Kidney (tissue), 14 donors: ENCODE results near the gene GUCA2B. TPM values are rescaled to one million over a fixed set of nuclear protein-coding genes. Genes with fewer than 3 reads are reported as not detected.

Experiments used
- DNase-seq, 5 donors: peaks; one replicate each; pipeline ENCODE4 v3.0.0-alpha.2; 2013 to 2020
- FAIRE-seq: peaks from 2 replicates; lab custom pipeline; 2012; peaks lifted over from hg19 to GRCh38; lab: Jason Lieb, UNC
- H3K27ac ChIP-seq, 2 donors: one replicate each; pipeline ENCODE4 v1.7.0; 2013; ENCODE audit warnings: low read depth in 2 of 2, low read length in 2 of 2, inconsistent platforms in 1 of 2
- H3K27me3 ChIP-seq: one replicate; pipeline ENCODE4 v1.7.1; 2013; ENCODE audit warnings: low read length, inconsistent platforms; ENCODE audit not compliant: control insufficient read depth, insufficient read depth
- H3K36me3 ChIP-seq, 3 donors: one replicate each; pipeline versions ENCODE4 v1.7.0 to v1.7.1; 2013; ENCODE audit warnings: low read length in 3 of 3, control low read depth in 1 of 3, inconsistent platforms in 1 of 3; ENCODE audit not compliant: insufficient read depth in 3 of 3, control insufficient read depth in 2 of 3
- H3K4me1 ChIP-seq, 3 donors: one replicate each; pipeline versions ENCODE4 v1.7.0 to v1.7.1; 2013; ENCODE audit warnings: low read length in 3 of 3, inconsistent platforms in 1 of 3, low read depth in 1 of 3; ENCODE audit not compliant: control insufficient read depth in 2 of 3, insufficient read depth in 2 of 3
- H3K4me3 ChIP-seq, 3 donors: one replicate each; pipeline versions ENCODE4 v1.7.0 to v1.8.1; 2013; ENCODE audit warnings: low read length in 3 of 3, control low read depth in 1 of 3, inconsistent platforms in 1 of 3
- H3K9ac ChIP-seq, 3 donors: one replicate each; pipeline versions ENCODE4 v1.7.0 to v1.7.1; 2013; ENCODE audit warnings: low read length in 3 of 3, control low read depth in 1 of 3, inconsistent platforms in 1 of 3
- H3K9me3 ChIP-seq, 3 donors: one replicate each; pipeline versions ENCODE4 v1.7.0 to v1.7.1; 2013; ENCODE audit warnings: low read length in 3 of 3, control low read depth in 1 of 3, inconsistent platforms in 1 of 3; ENCODE audit not compliant: control insufficient read depth in 2 of 3, insufficient read depth in 1 of 3
- intact Hi-C: fragments of 100-400 bp; cut with DNase I; formaldehyde crosslinking; loops from one replicate; pipeline ENCODE4 v1.11.1; 2022
- polyA plus RNA-seq: library from polyadenylated mRNA; stranded (reverse); fragments of 350-450 nt; fragmentation: Illumina TruSeq; extraction: RNeasy Lipid Tissue Mini Kit (QIAGEN cat#74804); gene quantifications from one replicate; pipeline ENCODE4 v1.2.3, GENCODE V29; 2014; ENCODE audit warnings: low read depth, low replicate concordance; ENCODE audit not compliant: insufficient read depth
- total RNA-seq: library from RNA; stranded (reverse); fragmentation: NEBNext Ultra II Directional; extraction: Animal tissue kit (Norgen Biotek cat#: 25700); gene quantifications from one replicate; pipeline ENCODE4 v1.2.1, GENCODE V29; 2021
- TF ChIP-seq, protein P1 (sequence below): IDR thresholded peaks from 3 replicates; pipeline ENCODE4 v1.5.1; 2012; ENCODE audit warnings: mild to moderate bottlenecking, moderate library complexity, borderline replicate concordance; ENCODE audit not compliant: insufficient read depth; ENCODE audit errors: extremely low read depth
- donor health status: control.
- donor health status: control.
- donor health status: control.
- donor health status: control.
- donor health status: control.
- donor health status: DM: yes; HTN: yes; CAD: no.
- donor health status: Normal renal cell carcinoma (clear cell type).

Gene GUCA2B
- total and polyA plus RNA-seq, 2 donors from 2014 or later: not detected

DNA sequence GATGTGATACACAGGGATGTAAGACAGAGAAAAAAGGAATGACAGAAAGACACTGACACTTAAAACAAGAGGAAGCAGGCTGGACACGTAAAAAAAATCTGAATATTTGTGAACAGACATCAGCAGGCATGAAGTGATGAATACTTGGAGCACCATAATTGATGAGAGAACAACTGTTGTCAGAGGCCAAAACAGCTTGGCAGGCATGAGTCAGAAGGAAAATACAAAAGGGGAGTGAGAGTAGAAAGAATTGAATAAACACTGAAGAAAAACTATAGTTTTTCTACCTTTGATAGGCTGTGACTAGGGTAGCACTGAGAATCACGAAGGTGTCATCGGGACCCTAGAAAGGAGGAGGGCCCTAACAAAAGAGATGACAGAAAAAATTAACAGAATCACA, 32.9 kb downstream of the GUCA2B start:
- FAIRE-seq: no peak

DNA sequence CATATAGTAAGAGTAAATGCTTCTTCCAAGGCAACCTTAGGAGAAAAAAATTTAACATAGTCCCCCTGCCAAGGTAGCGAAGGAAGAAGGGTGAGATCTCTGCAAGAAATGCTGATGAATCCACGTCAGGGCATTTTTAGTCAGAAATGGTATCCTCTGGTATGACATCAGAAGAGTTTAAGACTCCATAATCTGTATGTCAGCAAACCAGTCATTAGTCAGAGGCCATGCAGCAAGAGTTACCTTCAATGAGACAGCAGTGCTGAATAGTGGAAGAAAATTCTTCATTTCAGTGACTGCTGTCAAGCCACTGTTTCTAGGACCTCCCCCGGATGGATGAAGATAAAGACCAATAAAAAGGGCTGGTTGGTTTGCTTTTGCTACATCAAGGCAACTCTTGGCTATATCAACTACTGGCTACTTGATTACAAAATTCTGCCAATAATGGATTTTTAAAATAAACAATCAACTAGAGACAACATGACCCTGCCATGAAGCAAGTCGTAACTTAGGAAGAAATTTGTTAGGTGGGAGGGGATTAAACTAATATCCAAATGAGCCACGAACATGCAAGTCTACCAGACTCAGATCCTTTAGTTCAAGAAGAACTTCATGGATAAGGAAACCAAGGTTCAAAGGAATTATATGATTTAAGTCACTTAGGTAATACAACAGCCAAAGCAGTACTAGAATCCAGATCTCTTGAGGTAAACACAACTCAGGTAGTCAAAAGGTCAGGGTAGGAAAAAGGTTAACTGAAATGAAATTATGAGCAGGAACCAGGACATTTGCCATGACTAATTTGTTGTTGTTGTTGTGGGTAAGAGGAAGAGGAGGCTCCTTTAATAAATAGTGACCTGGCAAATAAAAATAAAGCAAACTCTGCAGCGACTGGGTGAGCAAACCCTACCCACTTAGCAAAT, 37.0 kb downstream of the GUCA2B start:
- DNase-seq (no peak), FAIRE-seq (no peak)
- Histone ChIP-seq H3K27ac (no peak overlapping the region), H3K9ac (no peak overlapping the region), H3K9me3 (no peaks in the 10 kb centered on the region), H3K4me1 (peaks cover 0 to 2% (median 0%) of the 10 kb centered on the region in 3 donors), H3K36me3 (peaks cover 4 to 25% (median 9%) of the 10 kb centered on the region in 3 donors), H3K4me3 (no peak overlapping the region), H3K27me3 (no peaks in the 10 kb centered on the region)
- intact Hi-C loops: no loop called here
- TF ChIP-seq, protein P1, sequence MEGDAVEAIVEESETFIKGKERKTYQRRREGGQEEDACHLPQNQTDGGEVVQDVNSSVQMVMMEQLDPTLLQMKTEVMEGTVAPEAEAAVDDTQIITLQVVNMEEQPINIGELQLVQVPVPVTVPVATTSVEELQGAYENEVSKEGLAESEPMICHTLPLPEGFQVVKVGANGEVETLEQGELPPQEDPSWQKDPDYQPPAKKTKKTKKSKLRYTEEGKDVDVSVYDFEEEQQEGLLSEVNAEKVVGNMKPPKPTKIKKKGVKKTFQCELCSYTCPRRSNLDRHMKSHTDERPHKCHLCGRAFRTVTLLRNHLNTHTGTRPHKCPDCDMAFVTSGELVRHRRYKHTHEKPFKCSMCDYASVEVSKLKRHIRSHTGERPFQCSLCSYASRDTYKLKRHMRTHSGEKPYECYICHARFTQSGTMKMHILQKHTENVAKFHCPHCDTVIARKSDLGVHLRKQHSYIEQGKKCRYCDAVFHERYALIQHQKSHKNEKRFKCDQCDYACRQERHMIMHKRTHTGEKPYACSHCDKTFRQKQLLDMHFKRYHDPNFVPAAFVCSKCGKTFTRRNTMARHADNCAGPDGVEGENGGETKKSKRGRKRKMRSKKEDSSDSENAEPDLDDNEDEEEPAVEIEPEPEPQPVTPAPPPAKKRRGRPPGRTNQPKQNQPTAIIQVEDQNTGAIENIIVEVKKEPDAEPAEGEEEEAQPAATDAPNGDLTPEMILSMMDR: no peak

More for the DNA sequence above, 32.9 kb downstream of the GUCA2B start:
- H3K4me3 ChIP-seq: no peak overlapping the region
- intact Hi-C loops: no loop called here
- no peaks in the 10 kb centered on the region for H3K9me3 ChIP-seq
- no peak for DNase-seq
- H3K27ac ChIP-seq: no peak overlapping the region
- TF ChIP-seq, protein P1: no peak
- H3K27me3 ChIP-seq: no peaks in the 10 kb centered on the region
- peaks cover 2 to 16% (median 2%) of the 10 kb centered on the region in 3 donors for H3K36me3 ChIP-seq
- H3K9ac ChIP-seq: no peak overlapping the region
- H3K4me1 ChIP-seq: no peaks in the 10 kb centered on the region

DNA sequence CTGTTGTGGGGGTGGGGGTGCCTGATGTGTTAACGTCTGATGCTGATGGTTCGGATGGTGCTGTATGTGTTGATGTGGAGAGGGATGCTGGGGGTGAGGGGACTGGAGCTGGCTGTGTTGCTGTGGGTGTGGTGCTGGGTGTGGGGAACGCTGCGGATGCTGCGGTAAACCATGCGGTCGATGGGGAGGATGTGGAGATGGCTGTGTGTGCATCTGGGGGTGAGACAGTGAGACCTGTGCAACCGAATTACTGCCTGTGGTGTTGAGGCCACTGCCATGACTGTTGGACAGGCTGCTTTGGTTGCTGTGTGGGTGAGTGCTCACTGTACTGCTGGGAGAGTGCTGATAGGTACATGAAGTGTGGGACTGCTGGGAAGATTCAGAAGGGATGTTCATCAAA, 38.1 kb downstream of the GUCA2B start:
- Histone ChIP-seq H3K4me3 (no peak overlapping the region), H3K27ac (no peak overlapping the region), H3K27me3 (no peaks in the 10 kb centered on the region), H3K36me3 (peaks cover 6 to 22% (median 9%) of the 10 kb centered on the region in 3 donors), H3K9me3 (no peaks in the 10 kb centered on the region), H3K4me1 (peaks cover 0 to 2% (median 0%) of the 10 kb centered on the region in 3 donors), H3K9ac (no peak overlapping the region)
- TF ChIP-seq, protein P1: no peak
- DNase-seq (no peak), FAIRE-seq (no peak)
- intact Hi-C loops: no loop called here
